ENCODE data around the gene TOP3A. TPM values are rescaled to one million over a fixed set of nuclear protein-coding genes. Genes with fewer than 3 reads are reported as not detected.
"Not testable (repeated sequence)": the region's sequence is repeated elsewhere in the genome, so short reads cannot be mapped to it uniquely, and the experiment has no call there.

Gene TOP3A
- total RNA-seq, 2 experiments from 2014 or later = 21.5 to 24.8 TPM

GRCh38 chr17:18300725-18301480 is 13.9 kb downstream of the TOP3A start:
- CTCF ChIA-PET = no interaction called here
- Mint-ChIP-seq H3K27ac (no peak overlapping the region), H3K9me3 (no peaks in the 10 kb centered on the region), H3K4me1 (ENCODE audit: low read depth) (no peaks in the 10 kb centered on the region), H3K36me3 (ENCODE audit: low read depth) (peaks cover 73% of the 10 kb centered on the region), H3K27me3 (no peaks in the 10 kb centered on the region), H3K4me3 (no peak overlapping the region)
- DNase-seq = no peak
- ATAC-seq (ENCODE audit: poor library complexity) = no peak
- Histone ChIP-seq H3K27ac (ENCODE audit: low read depth in 1 of 2, low read length in 2 of 2) (no peak overlapping the region), H3K27me3 (ENCODE audit: control insufficient read depth in 1 of 2, insufficient read depth in 2 of 2, low read length in 2 of 2) (no peaks in the 10 kb centered on the region), H3K36me3 (ENCODE audit: insufficient read depth, low read length) (peaks cover 62% of the 10 kb centered on the region), H3K4me1 (ENCODE audit: insufficient read depth, low read length) (no peaks in the 10 kb centered on the region), H3K4me3 (ENCODE audit: low read length) (no peak overlapping the region), H3K9me3 (ENCODE audit: control insufficient read depth in 1 of 2, insufficient read depth in 1 of 2, low read length in 2 of 2) (no peaks in the 10 kb centered on the region)
- POLR2A ChIA-PET = no interaction called here
- intact Hi-C loops (cut with DNase I, micrococcal nuclease) = no loop called here
- TF ChIP-seq CTCF (IDR thresholded peaks at IDR 0.05) = no peak

GRCh38 chr17:18298061-18298460 is 16.7 kb downstream of the TOP3A start:
- POLR2A ChIA-PET = not testable (repeated sequence)
- peaks cover 70% of the 10 kb centered on the region for H3K36me3 Mint-ChIP-seq (ENCODE audit: low read depth)

GRCh38 chr17:18291718-18292540 is 22.9 kb downstream of the TOP3A start:
- no peak for TF ChIP-seq CTCF (IDR thresholded peaks at IDR 0.05)
- H3K4me1 ChIP-seq (ENCODE audit: insufficient read depth, low read length) = no peaks in the 10 kb centered on the region
- Mint-ChIP-seq H3K4me3 (no peak overlapping the region), H3K4me1 (ENCODE audit: low read depth) (no peaks in the 10 kb centered on the region), H3K36me3 (ENCODE audit: low read depth) (peaks cover 82% of the 10 kb centered on the region), H3K27ac (no peak overlapping the region), H3K27me3 (no peaks in the 10 kb centered on the region), H3K9me3 (no peaks in the 10 kb centered on the region)
- intact Hi-C loops (cut with DNase I, micrococcal nuclease) = no loop called here
- POLR2A ChIA-PET = no interaction called here
- H3K27me3 ChIP-seq (ENCODE audit: control insufficient read depth in 1 of 2, insufficient read depth in 2 of 2, low read length in 2 of 2) = no peaks in the 10 kb centered on the region
- no peak for ATAC-seq (ENCODE audit: poor library complexity)
- no peak overlapping the region for H3K27ac ChIP-seq (ENCODE audit: low read depth in 1 of 2, low read length in 2 of 2)
- no peak overlapping the region for H3K4me3 ChIP-seq (ENCODE audit: low read length)
- DNase-seq = no peak
- peaks cover 57% of the 10 kb centered on the region for H3K36me3 ChIP-seq (ENCODE audit: insufficient read depth, low read length)
- CTCF ChIA-PET = no interaction called here
- H3K9me3 ChIP-seq (ENCODE audit: control insufficient read depth in 1 of 2, insufficient read depth in 1 of 2, low read length in 2 of 2) = no peaks in the 10 kb centered on the region

More at GRCh38 chr17:18298061-18298460, 16.7 kb downstream of the TOP3A start:
- CTCF ChIA-PET; H3K9me3 Mint-ChIP-seq; ATAC-seq (ENCODE audit: poor library complexity); H3K27ac Mint-ChIP-seq; H3K27me3 Mint-ChIP-seq; H3K4me1 ChIP-seq (ENCODE audit: insufficient read depth, low read length); H3K9me3 ChIP-seq (ENCODE audit: control insufficient read depth in 1 of 2, insufficient read depth in 1 of 2, low read length in 2 of 2); H3K27me3 ChIP-seq (ENCODE audit: control insufficient read depth in 1 of 2, insufficient read depth in 2 of 2, low read length in 2 of 2); H3K4me3 ChIP-seq (ENCODE audit: low read length); DNase-seq; intact Hi-C loops (cut with DNase I, micrococcal nuclease); H3K27ac ChIP-seq (ENCODE audit: low read depth in 1 of 2, low read length in 2 of 2); H3K4me3 Mint-ChIP-seq; H3K4me1 Mint-ChIP-seq (ENCODE audit: low read depth): not testable (repeated sequence)
- H3K36me3 ChIP-seq (ENCODE audit: insufficient read depth, low read length) = peaks cover 49% of the 10 kb centered on the region
